Activated CD4-positive, alpha-beta memory T cell treated with anti-CD3 and anti-CD28 coated beads, Interleukin-2, amount 10 ng/mL, durations not matched to agents 7 days and 5 days (primary cell): ENCODE data around the gene C2orf42. TPM values are rescaled to one million over a fixed set of nuclear protein-coding genes. Genes with fewer than 3 reads are reported as not detected.
"Not testable (repeated sequence)": the region's sequence is repeated elsewhere in the genome, so short reads cannot be mapped to it uniquely, and the experiment has no call there.

Source experiments
- CTCF ChIA-PET: fragments of 350-600 bp; sonication (Branson Sonifier 250); formaldehyde crosslinking; loops from one replicate; lab custom pipeline; 2021; ENCODE audit warnings: antibody characterized with exemption, inconsistent platforms; lab: Charles Lee
- POLR2A ChIA-PET: fragments of 350-600 bp; sonication (Branson Sonifier 250); formaldehyde crosslinking; loops from one replicate; lab custom pipeline; 2021; ENCODE audit warnings: antibody characterized with exemption; lab: Charles Lee
- DNase-seq: peaks from one replicate; pipeline ENCODE4 v3.0.0-alpha.2; 2020
- H3K27ac Mint-ChIP-seq: one replicate; pipeline ENCODE4 v1.8.0; 2021; ENCODE audit warnings: mild to moderate bottlenecking, mixed read lengths
- H3K27me3 Mint-ChIP-seq: one replicate; pipeline ENCODE4 v1.8.0; 2021; ENCODE audit warnings: mixed read lengths
- H3K36me3 Mint-ChIP-seq: one replicate; pipeline ENCODE4 v1.8.0; 2021; ENCODE audit warnings: low read depth, mixed read lengths
- H3K4me1 Mint-ChIP-seq: one replicate; pipeline ENCODE4 v1.8.0; 2021; ENCODE audit warnings: mixed read lengths
- H3K4me3 Mint-ChIP-seq: one replicate; pipeline ENCODE4 v1.8.0; 2021; ENCODE audit warnings: mild to moderate bottlenecking, mixed read lengths
- H3K9me3 Mint-ChIP-seq: one replicate; pipeline ENCODE4 v1.8.0; 2021; ENCODE audit warnings: mixed read lengths
- total RNA-seq, 2 experiments: library from RNA; stranded (reverse); gene quantifications; one replicate each; pipeline ENCODE4 v1.2.3, GENCODE V29; 2021

C2orf42 gene
- 10 to 100 TPM; 28.8 to 32.2 TPM for total RNA-seq

DNA sequence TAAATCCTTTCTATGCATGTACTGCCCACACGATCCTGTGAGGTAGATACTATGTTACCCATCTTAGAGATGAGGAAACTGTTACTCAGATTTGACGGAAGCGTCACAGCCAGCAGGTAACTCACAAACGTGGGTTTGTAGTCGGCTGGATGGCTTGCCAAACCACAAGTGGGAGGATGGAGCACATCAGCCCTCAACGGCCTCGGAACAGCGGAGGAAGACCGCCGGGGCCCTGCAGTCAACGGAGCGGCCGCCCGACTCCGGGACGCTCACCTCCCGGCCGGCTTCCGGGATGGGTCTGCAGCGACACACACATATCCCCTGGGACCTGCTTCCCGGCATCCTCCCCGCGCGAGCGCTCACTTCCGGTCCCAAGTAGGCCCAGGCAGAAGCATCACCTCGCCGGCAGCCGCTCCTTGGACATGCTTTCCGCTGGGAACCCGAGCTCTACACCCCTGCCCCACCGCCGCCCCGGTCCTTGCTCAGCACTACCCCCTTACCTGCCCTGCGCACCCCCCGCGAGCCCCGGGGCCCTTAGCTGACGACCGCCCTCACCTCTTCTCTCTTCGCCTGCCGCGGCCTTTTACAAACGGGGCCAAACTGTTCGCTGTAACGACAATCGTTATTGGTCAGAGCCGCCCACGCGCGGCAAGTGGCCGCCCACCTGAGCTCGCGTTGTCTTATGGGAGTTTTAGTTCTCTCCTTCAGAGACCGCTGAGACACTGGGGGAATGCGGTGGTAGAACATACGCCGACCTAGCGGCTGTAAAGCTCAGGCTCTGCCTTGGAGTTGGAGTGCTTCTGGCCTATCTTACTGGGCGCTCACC lies at the start of gene C2orf42:
Gene C2orf42 (minus strand): TSS at position 602 of the 826 bp plus-strand sequence. CDS start 9,034 bp downstream, outside the sequence.
- H3K27me3 Mint-ChIP-seq = no peaks in the 10 kb centered on the region
- ChIA-PET CTCF (interaction anchor here (0.5 to 2.3 kb wide), 13 partner anchors 9 to 758 kb away, joined by 3 to 33 read pairs (median 3); partner anchors contain the start of genes MXD1, NFU1 and PCYOX1), POLR2A (interaction anchor here (0.5 to 3.5 kb wide), 50 partner anchors 9 to 878 kb away, joined by 3 to 60 read pairs (median 5); partner anchors contain the start of genes FAM136A, MXD1, NAGK and NFU1)
- H3K36me3 Mint-ChIP-seq = peaks cover 6% of the 10 kb centered on the region
- peaks cover 23% of the 10 kb centered on the region for H3K4me1 Mint-ChIP-seq
- H3K9me3 Mint-ChIP-seq = no peaks in the 10 kb centered on the region
- peak within 1 kb of the TSS; percentile 82 for H3K4me3 Mint-ChIP-seq
- H3K27ac Mint-ChIP-seq = peak within 1 kb of the TSS; percentile 87
- DNase-seq = peak; percentile 96

DNA sequence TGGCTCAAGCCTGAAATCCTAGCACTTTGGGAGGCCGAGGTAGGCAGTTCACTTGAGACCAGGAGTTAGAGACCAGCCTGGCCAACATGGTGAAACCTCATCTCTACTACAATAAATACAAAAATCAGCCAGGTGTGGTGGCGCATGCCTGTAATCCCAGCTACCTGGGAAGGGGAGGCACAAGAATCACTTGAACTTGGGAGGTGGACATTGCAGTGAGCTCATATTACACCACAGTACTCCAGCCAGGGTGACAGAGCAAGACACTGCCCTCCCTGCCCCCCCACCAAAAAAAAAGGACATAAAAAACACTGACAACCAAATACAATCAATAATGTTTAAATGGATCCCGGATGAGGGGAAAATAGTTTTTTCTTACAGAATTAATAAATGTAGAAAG lies 49.8 kb upstream of the C2orf42 start:
- no peak for DNase-seq
- POLR2A ChIA-PET = interaction anchor here (1.1 to 1.5 kb wide), 4 partner anchors 9 to 116 kb away, joined by 3 to 5 read pairs (median 4); partner anchors contain the start of gene PCYOX1
- H3K36me3 Mint-ChIP-seq = peaks cover 35% of the 10 kb centered on the region

DNA sequence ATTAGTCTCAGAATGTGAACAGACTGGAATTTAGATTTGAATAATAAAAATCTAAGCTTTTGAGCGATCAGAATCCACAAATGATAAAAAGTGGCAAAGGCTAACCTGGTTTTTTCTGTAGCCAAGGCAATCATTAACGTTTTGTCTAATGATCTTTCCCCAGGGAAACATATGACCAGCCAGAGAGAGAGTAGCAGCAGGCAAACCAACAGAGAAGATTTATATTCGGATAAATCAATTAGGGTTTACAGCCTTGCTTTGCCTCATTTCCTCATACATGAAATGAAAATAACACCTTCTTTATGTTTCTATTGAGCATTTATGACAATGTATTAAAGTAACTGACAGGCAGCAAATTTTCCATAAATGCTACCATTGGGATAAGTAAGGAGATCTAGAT lies 43.1 kb upstream of the C2orf42 start:
- ChIA-PET POLR2A (no interaction called here), CTCF (no interaction called here)
- Mint-ChIP-seq H3K27ac (no peak overlapping the region), H3K9me3 (no peaks in the 10 kb centered on the region), H3K4me3 (no peak overlapping the region), H3K27me3 (no peaks in the 10 kb centered on the region), H3K4me1 (peaks cover 1% of the 10 kb centered on the region), H3K36me3 (peaks cover 37% of the 10 kb centered on the region)
- no peak for DNase-seq

More for the DNA sequence above, 49.8 kb upstream of the C2orf42 start:
- H3K4me1 Mint-ChIP-seq = peaks cover 36% of the 10 kb centered on the region
- no peak overlapping the region for H3K4me3 Mint-ChIP-seq
- CTCF ChIA-PET = interaction anchor here (0.8 to 1.7 kb wide), 2 partner anchors 48 to 53 kb away, joined by 3 to 4 read pairs; partner anchors contain the start of gene SNRPG
- no peaks in the 10 kb centered on the region for H3K9me3 Mint-ChIP-seq
- no peaks in the 10 kb centered on the region for H3K27me3 Mint-ChIP-seq
- H3K27ac Mint-ChIP-seq = no peak overlapping the region

DNA sequence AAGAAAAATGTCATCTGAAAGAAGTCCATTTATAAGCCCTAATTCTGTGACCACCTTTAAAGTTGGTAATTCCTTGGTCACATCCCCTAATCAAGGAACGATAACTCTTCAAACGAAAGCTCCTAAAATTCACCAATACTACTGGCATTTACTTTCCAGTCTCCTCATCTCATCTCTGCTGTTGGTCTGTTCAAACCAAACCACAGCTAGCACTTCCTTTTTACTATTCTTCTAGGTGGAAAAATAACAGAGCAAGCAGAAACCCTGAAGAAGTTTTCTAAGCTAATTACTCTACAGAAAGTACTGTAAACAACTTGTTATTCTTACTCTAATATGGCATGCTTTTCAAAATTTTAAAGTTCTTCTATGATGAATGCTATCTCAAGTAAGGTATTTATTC lies 36.0 kb upstream of the C2orf42 start:
- H3K9me3 Mint-ChIP-seq = no peaks in the 10 kb centered on the region
- H3K36me3 Mint-ChIP-seq = peaks cover 63% of the 10 kb centered on the region
- peaks cover 10% of the 10 kb centered on the region for H3K4me1 Mint-ChIP-seq
- H3K27ac Mint-ChIP-seq = peak overlapping the region; percentile 0
- no peak for DNase-seq
- ChIA-PET POLR2A (interaction anchor here (0.9 to 1.8 kb wide), 3 partner anchors 14 to 67 kb away, joined by 4 to 10 read pairs (median 5); partner anchors contain the start of genes C2orf42 and SNRPG), CTCF (interaction anchor here (1.0 to 1.7 kb wide), 4 partner anchors 20 to 314 kb away, joined by 3 to 4 read pairs (median 4); partner anchors contain the start of genes C2orf42 and SNRPG)
- H3K4me3 Mint-ChIP-seq = no peak overlapping the region
- H3K27me3 Mint-ChIP-seq = no peaks in the 10 kb centered on the region

DNA sequence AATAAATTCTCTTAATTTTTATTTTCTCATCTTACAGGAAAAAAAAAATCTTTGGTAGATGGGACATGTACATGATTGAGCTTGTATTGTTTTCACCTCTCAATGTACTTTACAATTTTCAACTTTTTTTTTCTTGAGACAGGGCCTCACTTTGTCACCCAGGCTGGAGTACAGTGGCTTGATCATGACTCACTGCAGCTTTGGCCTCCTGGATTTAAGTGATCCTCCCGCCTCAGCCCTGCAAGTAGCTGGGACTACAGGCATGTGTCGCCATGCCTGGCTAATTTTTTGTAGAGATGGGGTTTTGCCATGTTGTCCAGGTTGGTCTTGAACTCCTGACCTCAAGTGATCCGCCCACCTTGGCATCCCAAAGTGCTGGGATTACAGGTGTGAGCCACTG lies 32.5 kb upstream of the C2orf42 start:
- CTCF ChIA-PET = interaction anchor here (1.4 kb wide), 1 partner anchor 13 kb away, joined by 3 read pairs; no protein-coding TSS in a partner anchor
- H3K36me3 Mint-ChIP-seq = peaks cover 61% of the 10 kb centered on the region
- H3K9me3 Mint-ChIP-seq, H3K27me3 Mint-ChIP-seq, H3K27ac Mint-ChIP-seq, DNase-seq, H3K4me3 Mint-ChIP-seq, POLR2A ChIA-PET: not testable (repeated sequence)
- peaks cover 16% of the 10 kb centered on the region for H3K4me1 Mint-ChIP-seq

DNA sequence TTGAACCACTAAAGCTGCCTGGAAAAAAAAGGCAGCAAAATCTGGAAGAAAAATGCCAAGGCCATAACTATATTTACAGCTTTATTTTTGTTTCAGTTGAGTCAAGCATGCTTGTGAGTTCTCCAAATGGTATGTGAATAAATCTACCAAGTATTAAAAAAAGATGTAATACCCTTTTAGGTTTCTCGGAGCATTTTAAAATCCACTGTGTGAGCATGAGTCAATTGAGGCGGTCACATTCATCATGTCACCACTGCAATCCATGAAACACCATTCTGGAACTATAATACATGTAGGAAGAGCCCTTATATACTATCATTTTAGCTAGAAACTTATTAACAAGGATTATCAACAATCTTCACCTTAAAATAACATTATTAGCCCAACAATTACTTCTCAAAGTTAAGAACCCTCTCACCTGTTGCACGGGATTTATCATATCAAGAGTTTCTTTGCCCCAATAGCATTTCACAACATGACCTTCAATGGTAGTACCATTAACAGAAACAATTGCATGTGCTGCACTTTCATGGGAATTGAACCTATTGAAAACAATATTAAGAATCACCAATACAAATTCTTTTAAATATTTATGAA lies 24.2 kb upstream of the C2orf42 start:
- Mint-ChIP-seq H3K4me1 (peaks cover 22% of the 10 kb centered on the region), H3K9me3 (no peaks in the 10 kb centered on the region), H3K36me3 (peaks cover 58% of the 10 kb centered on the region), H3K27me3 (no peaks in the 10 kb centered on the region), H3K4me3 (no peak overlapping the region), H3K27ac (no peak overlapping the region)
- no peak for DNase-seq
- CTCF ChIA-PET = no interaction called here
- POLR2A ChIA-PET = interaction anchor here (1.6 kb wide), 1 partner anchor 79 kb away, joined by 4 read pairs; the partner anchor contains the start of gene SNRPG

DNA sequence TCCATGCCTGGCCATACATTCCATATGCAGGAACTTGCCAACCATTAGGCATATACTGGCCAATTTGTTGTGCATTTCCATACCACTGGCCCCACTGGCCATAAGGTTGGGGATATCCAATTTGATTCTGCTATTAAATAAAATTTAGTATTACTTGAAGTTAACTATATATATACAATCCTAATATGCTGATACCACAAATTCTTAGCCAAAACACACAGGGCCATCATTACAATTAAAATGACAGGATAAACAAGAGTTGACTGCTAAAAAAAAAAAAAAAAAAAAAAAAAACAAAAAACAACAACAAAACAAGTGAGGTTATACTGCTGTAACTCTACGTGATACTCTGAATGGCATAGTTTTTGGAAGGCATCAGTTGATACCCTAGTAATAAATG lies 23.5 kb upstream of the C2orf42 start:
- H3K9me3 Mint-ChIP-seq = no peaks in the 10 kb centered on the region
- H3K36me3 Mint-ChIP-seq = peaks cover 60% of the 10 kb centered on the region
- H3K27ac Mint-ChIP-seq = no peak overlapping the region
- DNase-seq = no peak
- no peak overlapping the region for H3K4me3 Mint-ChIP-seq
- H3K4me1 Mint-ChIP-seq = peaks cover 22% of the 10 kb centered on the region
- H3K27me3 Mint-ChIP-seq = no peaks in the 10 kb centered on the region
- CTCF ChIA-PET = no interaction called here
- POLR2A ChIA-PET = interaction anchor here (1.6 kb wide), 1 partner anchor 23 kb away, joined by 4 read pairs; no protein-coding TSS in a partner anchor

DNA sequence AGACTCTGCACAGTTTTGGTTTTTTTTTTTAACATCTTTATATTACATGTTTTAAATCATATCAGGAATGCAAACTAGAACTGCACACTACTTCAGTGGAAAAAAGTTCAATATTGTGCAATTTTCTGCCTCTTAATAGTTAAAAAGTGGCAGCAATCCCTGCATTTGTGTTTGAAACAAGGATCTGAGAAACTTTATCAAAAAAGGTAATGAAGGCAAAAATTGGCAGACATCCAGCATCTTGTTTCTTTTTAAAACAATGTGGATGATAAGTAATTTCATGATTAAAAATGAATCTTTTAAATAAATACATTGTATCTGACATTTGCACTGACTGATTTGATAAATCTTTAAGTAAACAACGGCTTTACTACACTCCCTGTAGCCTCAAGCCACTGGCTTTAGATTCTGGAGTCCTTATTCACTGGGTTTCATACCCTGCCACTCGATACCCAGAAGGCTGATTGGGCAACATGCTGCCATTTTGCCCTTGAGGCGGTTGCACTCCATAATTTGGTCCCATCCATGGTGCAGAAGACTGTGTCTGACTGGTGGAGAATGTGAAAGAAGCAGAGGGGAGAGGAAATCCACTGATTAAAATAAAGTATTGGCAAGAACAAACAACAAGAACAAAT lies 21.6 kb upstream of the C2orf42 start:
- Mint-ChIP-seq H3K27me3 (no peaks in the 10 kb centered on the region), H3K4me1 (peaks cover 13% of the 10 kb centered on the region), H3K4me3 (no peak overlapping the region), H3K36me3 (peaks cover 46% of the 10 kb centered on the region), H3K9me3 (no peaks in the 10 kb centered on the region), H3K27ac (no peak overlapping the region)
- CTCF ChIA-PET = no interaction called here
- POLR2A ChIA-PET = interaction anchor here (1.4 to 1.6 kb wide), 2 partner anchors 22 to 25 kb away, joined by 4 to 5 read pairs; partner anchors contain the start of gene C2orf42
- no peak for DNase-seq

DNA sequence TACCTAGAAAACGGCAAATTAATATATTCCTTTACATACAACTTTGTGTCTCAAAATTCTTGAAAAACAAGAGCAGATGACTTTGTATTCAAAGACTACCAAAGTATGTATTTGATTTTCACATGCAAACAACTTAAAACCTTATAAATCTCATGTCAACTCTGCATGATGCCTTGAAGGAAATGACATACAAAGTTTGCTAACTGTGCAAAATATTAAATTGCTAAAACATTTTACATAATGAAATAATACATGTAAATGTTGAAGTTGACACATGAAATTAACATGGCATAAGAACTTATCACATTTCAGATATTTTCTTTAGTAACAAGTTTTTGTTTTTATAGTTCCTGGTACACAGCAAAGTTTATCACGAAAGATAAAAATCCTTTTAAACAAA lies 20.8 kb upstream of the C2orf42 start:
- ChIA-PET CTCF (no interaction called here), POLR2A (interaction anchor here (1.4 kb wide), 1 partner anchor 21 kb away, joined by 9 read pairs; the partner anchor contains the start of gene C2orf42)
- Mint-ChIP-seq H3K4me3 (no peak overlapping the region), H3K27ac (no peak overlapping the region), H3K9me3 (no peaks in the 10 kb centered on the region), H3K4me1 (peaks cover 13% of the 10 kb centered on the region), H3K36me3 (peaks cover 43% of the 10 kb centered on the region), H3K27me3 (no peaks in the 10 kb centered on the region)
- no peak for DNase-seq

DNA sequence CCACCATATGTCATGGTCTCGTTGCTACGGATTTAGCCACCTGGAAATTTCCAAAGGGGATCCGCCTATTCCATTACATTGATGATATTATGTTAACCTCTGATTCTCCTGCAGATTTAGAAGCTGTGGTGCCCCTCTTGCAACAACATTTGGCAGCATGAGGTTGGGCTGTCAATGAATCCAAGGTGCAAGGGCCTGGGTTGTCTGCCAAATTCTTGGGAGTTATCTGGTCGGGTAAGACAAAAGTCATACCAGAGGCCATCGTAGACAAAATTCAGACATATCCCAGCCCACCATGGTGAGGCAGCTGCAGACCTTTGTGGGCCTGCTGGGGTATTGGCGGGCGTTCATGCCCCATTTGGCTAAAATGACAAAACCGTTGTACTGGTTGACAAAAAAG lies 13.6 kb upstream of the C2orf42 start:
- Mint-ChIP-seq H3K4me3 (no peak overlapping the region), H3K4me1 (no peaks in the 10 kb centered on the region), H3K27me3 (no peaks in the 10 kb centered on the region), H3K36me3 (peaks cover 2% of the 10 kb centered on the region), H3K27ac (no peak overlapping the region), H3K9me3 (no peaks in the 10 kb centered on the region)
- DNase-seq = no peak
- POLR2A ChIA-PET = interaction anchor here (0.6 kb wide), 1 partner anchor 342 kb away, joined by 3 read pairs; no protein-coding TSS in a partner anchor
- CTCF ChIA-PET = no interaction called here

DNA sequence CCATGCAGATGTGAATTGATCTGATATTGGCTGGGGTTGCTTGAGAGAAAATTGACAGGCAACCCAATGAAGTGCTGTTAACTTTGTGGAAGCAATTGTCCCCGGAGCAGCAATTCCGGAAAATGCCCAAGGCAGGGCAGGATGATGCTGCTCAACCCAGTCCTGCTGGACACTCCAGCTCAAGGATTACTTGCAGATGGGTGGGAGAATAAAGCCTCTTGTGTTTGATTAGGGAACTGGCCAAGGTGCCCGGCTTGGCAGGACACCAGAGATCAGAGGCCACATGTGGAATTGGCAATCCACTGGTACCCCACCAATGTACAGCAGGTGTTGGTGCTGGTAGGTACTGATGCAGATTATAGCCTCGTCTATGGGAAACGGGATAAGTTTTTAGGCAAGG lies 12.3 kb upstream of the C2orf42 start:
- no peaks in the 10 kb centered on the region for H3K36me3 Mint-ChIP-seq
- no peaks in the 10 kb centered on the region for H3K4me1 Mint-ChIP-seq
- no peaks in the 10 kb centered on the region for H3K9me3 Mint-ChIP-seq
- no peak for DNase-seq
- POLR2A ChIA-PET = interaction anchor here (0.9 kb wide), 1 partner anchor 12 kb away, joined by 3 read pairs; the partner anchor contains the start of gene C2orf42
- H3K27me3 Mint-ChIP-seq = peaks cover 2% of the 10 kb centered on the region
- H3K27ac Mint-ChIP-seq = no peak overlapping the region
- H3K4me3 Mint-ChIP-seq = no peak overlapping the region
- CTCF ChIA-PET = no interaction called here

DNA sequence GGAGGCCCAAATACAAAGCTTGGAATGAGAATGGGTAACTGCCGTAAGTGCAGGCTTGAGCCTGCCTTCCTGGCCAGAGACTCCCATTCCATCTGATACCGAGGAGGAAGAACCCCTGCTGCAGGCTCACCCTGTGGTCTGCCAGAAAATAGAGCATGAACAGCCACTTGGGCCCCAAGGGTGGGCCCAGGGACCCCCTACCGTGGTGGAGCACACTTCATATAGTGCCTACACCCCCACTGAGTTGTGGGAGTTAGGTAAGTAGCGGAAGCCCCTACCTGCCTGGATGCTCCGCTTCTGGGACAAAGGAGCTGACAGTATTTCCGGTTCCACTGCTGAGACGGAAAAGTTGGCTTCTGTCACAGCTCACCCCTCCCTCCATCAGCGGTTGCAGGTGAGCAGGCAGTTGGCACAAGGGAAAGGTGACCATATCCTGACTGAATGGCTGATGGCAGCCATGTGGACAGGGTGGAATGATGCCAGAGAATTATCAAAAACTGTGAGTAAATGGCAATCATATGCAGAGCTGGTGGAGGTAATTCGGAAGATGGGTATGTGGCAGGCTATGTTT lies 11.5 kb upstream of the C2orf42 start:
- H3K4me1 Mint-ChIP-seq = no peaks in the 10 kb centered on the region
- no peaks in the 10 kb centered on the region for H3K36me3 Mint-ChIP-seq
- ChIA-PET POLR2A (interaction anchor here (4.1 kb wide), 1 partner anchor 11 kb away, joined by 20 read pairs; the partner anchor contains the start of gene C2orf42), CTCF (no interaction called here)
- H3K4me3 Mint-ChIP-seq = no peak overlapping the region
- DNase-seq = no peak
- peaks cover 4% of the 10 kb centered on the region for H3K27me3 Mint-ChIP-seq
- peaks cover 2% of the 10 kb centered on the region for H3K9me3 Mint-ChIP-seq
- no peak overlapping the region for H3K27ac Mint-ChIP-seq
